RWPE1 (cell line): ENCODE data around the gene IMMP2L.

Experiments used
- CTCF ChIA-PET: fragments of 350-600 bp; sonication (Branson Sonifier 250); formaldehyde crosslinking; extraction: SDS; loops from one replicate; lab custom pipeline; 2021; lab: Yijun Ruan, JAX
- POLR2A ChIA-PET: fragments of 400-600 bp; formaldehyde crosslinking; extraction: SDS; loops from one replicate; lab custom pipeline; 2020; ENCODE audit warnings: antibody characterized with exemption; ENCODE audit not compliant: low non-redundant PET; lab: Yijun Ruan, JAX
- DNase-seq: peaks from one replicate; pipeline ENCODE4 v3.0.0; 2012; ENCODE audit warnings: low spot score
- H3K27ac ChIP-seq: fragments of 450-650 bp; 2 replicates; pipeline ENCODE4 v1.5.1; 2017
- CTCF ChIP-seq: fragments of 450-650 bp; conservative IDR thresholded peaks from 2 replicates; pipeline ENCODE4 v1.5.1; 2017; ENCODE audit warnings: low read depth, mild to moderate bottlenecking

Gene IMMP2L

GRCh38 chr7:110988890-110989501, 573.3 kb downstream of the IMMP2L start:
- DNase-seq, result no peak
- POLR2A ChIA-PET, result no interaction called here
- H3K27ac ChIP-seq, result no peak overlapping the region
- CTCF ChIA-PET, result no interaction called here
- TF ChIP-seq CTCF, result no peak

- ChIA-PET CTCF (no interaction called here), POLR2A (no interaction called here)
- DNase-seq, result no peak
- no peak for TF ChIP-seq CTCF
- H3K27ac ChIP-seq, result no peak overlapping the region
Observed at GRCh38 chr7:110988348-110988747, 573.9 kb downstream of the IMMP2L start.

- no peak overlapping the region for H3K27ac ChIP-seq
- TF ChIP-seq CTCF, result no peak
- no peak for DNase-seq
- CTCF ChIA-PET, result no interaction called here
- POLR2A ChIA-PET, result no interaction called here
Observed at GRCh38 chr7:110987127-110987693, 575.1 kb downstream of the IMMP2L start.

- no peak overlapping the region for H3K27ac ChIP-seq
- no peak for DNase-seq
- POLR2A ChIA-PET, result no interaction called here
- TF ChIP-seq CTCF, result no peak
- CTCF ChIA-PET, result interaction anchor here (0.6 kb wide), 1 partner anchor 909 kb away, joined by 5 read pairs; no protein-coding TSS in a partner anchor
Observed at GRCh38 chr7:110983822-110984456, 578.4 kb downstream of the IMMP2L start.

GRCh38 chr7:110977127-110977737, 585.1 kb downstream of the IMMP2L start:
- POLR2A ChIA-PET, result no interaction called here
- no peak overlapping the region for H3K27ac ChIP-seq
- no peak for TF ChIP-seq CTCF
- CTCF ChIA-PET, result interaction anchor here (0.7 kb wide), 1 partner anchor 72 kb away, joined by 6 read pairs; no protein-coding TSS in a partner anchor
- DNase-seq, result no peak

GRCh38 chr7:110975486-110975885, 586.8 kb downstream of the IMMP2L start:
- ChIA-PET POLR2A (no interaction called here), CTCF (no interaction called here)
- DNase-seq, result no peak
- no peak for TF ChIP-seq CTCF
- no peak overlapping the region for H3K27ac ChIP-seq
